HG02571 (cell line): ENCODE measurements around the gene MMD.
"Not testable (repeated sequence)": the region's sequence is repeated elsewhere in the genome, so short reads cannot be mapped to it uniquely, and the experiment has no call there.

ENCODE experiments used
- ATAC-seq: cut with Tn5 transposase; IDR thresholded peaks from one replicate; pipeline ENCODE4 v1.9.1; 2021; ENCODE audit warnings: mild to moderate bottlenecking, moderate library complexity; ENCODE audit not compliant: unreplicated experiment

MMD gene

GRCh38 chr17:55444471-55445441 is 23.1 kb upstream of the MMD start:
- ATAC-seq: peak; percentile 82

DNA sequence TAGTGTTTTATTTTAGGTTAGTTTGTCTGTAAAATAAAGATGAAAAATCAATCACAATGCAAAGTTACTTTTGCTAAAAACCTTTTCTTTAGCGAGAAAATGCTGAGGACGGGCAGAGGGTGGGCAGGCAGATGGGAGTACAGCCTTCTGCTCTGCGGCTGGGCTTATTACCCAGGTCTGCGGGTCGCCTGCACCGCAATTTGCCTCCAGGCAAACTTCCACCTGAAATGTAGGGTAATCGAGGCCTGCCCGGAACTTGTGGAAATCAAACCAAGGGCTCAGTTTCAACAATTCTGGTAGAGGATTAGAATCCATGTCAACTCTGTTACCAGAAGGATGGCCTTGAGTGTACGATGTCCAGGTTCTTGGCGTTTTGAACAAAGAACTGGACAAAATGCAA is 22.3 kb upstream of the MMD start:
- no peak for ATAC-seq

- ATAC-seq: no peak
Observed at GRCh38 chr17:55442953-55443683, 21.5 kb upstream of the MMD start.

GRCh38 chr17:55442462-55442861 is 20.8 kb upstream of the MMD start:
- no peak for ATAC-seq

GRCh38 chr17:55441544-55441943 is 19.9 kb upstream of the MMD start:
- no peak for ATAC-seq

DNA sequence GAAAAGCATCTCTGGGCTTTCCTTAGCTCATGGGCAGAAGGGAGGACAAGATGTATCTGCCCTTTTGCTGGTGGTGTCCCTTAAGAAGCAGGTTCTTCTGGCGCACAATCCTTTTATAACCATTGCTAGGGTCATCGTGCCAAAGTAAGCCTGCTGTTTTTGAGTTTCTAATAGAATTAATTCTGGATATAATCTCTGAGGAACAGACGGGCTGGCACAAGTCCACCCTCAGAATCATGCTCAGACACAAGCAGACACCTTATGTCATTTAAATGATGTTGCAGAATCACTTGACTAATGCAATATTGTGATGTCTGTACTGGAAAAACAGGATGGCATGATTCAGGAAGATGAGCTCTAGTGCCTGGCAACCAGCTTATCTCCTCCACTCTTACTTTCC is 18.8 kb upstream of the MMD start:
- ATAC-seq: no peak

GRCh38 chr17:55437159-55437605 is 15.5 kb upstream of the MMD start:
- peak; percentile 70 for ATAC-seq

DNA sequence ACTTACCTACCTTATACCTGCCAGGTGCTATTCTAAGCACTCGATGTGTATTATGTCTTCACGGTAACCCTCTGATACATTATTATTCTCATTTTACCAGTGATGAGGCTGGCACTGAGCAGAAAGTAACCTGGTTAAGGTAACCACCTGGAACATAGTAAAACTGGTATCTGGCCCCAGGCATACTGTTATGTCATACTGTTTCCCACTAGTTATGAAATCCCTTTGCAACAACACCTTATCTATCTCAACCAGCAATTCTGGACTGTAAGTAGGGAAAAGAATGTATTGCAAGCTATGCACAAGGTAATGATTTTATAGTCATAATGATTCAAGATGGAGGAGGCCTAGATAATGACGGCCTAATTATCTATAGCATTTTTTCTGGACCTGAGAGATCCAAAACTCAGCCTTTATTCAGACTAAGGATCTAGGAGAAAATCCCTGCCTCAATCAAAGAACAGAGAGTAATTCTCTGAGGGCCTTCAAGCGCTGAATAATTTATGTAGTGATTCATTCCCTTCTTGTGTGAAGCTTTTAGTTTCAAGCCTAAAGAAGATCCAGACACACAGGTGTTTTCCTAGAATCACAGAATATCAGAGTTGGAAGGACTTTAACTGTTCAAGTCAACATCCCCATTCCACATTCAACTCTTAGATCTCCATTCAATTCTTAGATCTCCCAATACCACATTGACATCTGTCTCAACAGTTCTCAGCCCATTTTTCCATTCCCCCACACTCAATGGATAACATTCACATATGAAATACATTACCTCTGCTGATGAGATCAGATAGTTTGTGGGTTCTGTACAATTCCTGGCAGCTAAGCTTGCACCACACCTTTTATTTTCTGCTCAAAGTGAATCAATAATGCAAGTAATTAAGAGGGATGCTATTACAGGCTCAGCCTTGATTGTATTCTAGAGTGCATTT is 14.9 kb upstream of the MMD start:
- peak; percentile 19 for ATAC-seq

DNA sequence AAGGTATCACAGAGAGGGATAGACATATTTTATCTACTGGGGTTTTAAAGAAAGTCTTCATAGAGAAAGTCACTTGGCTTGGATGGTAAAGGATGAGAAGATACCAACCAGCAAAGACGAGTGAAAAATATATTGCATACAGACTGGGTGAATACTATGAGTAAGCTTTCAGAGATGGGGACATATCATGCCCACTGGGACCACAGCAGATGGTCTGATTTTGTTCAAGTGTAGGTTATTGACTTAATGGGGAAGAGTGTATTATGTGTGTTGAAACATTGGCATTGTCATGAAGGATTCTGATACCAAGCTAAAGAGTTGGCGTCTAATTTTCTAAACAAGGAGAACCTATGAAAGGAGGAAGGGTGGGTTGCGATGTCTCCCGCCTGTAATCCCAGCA is 13.8 kb upstream of the MMD start:
- no peak for ATAC-seq

- no peak for ATAC-seq
Observed at GRCh38 chr17:55434721-55435120, 13.1 kb upstream of the MMD start.

DNA sequence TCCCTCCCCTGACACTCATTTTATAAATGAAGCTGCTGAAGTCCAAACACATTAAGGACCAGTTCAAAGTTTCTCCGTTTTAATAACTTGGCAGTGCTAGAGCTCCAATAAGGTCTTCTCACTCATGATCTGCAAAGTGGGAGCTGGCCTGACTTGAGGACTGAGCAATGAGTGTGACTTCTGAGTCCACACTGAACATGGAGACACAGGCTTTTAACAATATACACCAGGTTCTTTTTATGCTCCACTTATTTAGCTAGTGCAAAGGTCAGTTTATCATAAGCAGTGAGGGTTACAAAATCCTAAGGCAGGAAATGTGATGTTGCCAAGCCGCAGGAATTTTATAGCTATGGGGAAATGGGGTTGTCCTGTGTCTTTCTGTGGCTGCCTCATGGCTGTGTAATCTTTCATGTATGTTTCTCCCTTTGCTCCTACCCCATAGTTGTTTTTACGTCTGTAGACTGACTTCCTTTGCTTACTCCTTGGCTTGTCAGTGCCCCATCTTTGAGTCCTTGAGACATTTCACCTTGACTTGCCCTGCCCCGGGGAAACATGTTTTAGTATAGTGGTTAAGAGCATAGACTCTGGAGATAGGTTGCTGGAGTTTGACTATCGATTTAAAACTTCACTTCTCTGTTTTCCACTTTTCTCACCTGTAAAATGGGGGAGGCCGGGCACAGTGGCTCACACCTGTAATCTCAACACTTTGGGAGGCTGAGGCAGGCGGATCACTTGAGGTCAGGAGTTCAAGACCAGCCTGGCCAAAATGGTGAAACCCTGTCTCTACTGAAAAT is 12.2 kb upstream of the MMD start:
- ATAC-seq: no peak

DNA sequence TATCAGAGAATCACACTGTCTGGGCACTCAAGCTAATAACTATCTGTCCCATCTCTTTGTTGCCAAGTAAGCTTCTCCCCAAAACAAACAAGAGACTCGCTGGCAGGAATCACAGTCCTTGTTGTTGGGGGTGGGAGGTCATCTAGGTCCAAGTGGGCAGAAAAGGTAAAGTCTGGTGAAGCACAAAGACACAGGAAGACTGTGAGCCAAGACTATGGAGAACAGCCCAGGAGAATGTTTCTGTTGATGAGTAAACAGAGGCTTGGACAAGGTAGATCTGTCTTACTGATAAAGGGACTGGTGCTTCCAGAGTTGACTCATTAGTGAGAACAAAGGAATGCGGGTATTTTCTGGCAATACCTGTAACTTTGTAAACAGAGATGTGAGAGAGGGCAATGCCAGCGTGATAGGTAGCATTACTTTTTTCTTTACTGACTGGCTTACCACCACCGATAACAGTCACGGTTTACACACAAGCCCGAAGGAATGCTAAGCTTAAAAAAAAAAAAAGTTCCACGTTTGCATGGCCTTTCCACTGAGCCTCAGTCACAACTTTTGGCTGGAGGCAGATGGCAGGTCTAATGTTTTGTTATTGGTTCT is 11.5 kb upstream of the MMD start:
- no peak for ATAC-seq

DNA sequence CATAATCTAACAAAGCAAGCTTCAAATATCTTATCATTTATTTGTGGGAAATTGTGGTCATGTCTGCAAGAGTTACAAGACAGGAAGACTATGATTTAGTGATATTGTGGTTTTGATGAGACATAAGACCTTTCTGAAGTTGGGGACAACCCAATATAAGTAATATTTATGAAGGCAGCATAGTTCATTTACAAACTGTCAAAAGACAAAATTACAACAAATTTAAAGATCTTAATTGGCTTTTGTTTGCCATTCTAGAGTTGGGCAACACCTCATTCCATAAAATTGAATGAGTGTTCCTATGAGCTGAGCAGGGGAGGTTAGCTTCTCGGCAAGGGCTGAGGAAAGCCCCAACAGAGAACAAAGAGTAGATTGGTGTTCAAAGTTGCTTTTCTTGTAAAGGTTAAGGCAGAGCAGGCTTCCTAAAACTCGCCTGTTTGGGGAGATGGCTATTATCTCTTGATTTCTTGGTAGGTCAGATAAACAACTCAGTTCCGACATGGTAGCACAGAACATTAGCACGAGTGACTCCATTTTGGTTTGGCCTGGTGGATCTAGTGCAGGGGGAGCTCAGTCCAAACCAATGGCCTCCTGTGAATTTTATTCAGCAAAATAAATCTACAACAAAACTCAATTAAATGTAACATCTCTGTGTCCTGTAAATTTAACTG is 10.9 kb upstream of the MMD start:
- no peak for ATAC-seq

- ATAC-seq: not testable (repeated sequence)
Observed at GRCh38 chr17:55431914-55432313, 10.3 kb upstream of the MMD start.

DNA sequence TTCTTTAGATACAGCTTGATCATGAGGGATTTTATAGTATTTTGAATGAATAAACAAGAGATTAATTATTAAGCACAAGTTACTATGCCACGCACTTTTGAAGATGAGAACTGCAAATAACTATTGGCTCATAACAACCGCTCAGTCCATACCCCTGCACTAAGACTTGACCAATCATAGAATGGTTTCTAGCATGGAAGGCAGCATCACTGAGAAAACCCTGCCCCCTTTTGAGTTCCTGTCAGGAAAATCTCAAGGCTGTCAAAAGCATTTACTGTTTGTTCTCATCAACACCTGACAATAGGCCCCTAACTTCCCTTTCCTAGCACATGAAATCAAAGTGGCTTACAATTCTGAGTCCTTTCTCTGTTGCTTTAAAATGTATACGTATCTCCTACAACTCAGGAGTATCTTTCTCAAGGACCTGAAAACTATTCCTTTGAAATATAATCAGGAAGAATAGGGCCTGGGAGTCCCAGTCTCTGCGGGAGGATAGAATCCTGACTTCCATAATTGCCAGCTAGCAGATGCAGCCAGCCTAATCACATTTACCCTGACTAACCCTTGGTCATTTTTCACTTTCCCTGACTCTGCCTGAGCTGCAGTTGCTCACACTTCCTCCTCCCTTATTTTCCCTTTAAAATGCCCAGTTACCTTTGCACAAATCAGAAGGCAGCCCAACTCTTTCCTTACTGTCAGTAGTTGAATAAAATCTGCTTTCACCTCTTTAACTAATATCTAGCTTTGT is 9.1 kb upstream of the MMD start:
- no peak for ATAC-seq

GRCh38 chr17:55427587-55427882 is 5.9 kb upstream of the MMD start:
- peak; percentile 31 for ATAC-seq

DNA sequence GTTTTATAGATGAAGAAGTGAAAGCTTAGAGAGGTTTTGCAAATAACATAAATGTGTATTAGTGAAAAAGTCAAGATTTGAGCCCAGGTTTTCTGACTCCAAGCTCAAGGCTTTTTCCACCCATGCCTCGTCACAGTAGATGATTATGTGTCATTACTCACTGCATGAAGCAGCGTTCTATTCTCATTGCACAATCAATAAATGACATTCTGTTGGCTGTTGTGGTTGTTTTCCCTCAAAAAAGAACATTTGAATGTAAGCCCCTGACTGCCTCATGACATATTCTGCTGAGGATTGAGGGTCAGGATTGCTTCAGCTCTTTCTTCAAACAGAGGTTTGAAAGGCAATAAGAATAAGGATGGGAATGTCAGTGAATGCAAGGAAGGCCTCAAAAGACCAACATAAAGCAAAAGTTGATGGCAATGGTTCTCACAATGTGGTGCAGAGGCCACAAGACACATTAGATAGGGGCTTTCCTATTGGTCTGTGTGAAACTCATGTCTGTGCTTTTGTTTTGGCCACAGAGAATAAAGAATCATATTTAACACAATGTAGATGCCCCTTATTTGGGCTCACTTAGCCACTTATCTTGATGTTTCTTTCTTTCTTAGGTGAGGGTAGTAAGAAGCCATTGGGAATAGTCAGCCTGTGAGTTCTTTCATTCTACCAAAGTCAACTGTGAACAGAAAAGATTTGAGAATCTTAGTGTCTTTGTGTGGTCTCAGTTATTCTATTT is 5.4 kb upstream of the MMD start:
- peak; percentile 57 for ATAC-seq
